GM21423 (cell line): ENCODE measurements around the gene DUS2.

Experiments used
- ATAC-seq: cut with Tn5 transposase; IDR thresholded peaks from one replicate; pipeline ENCODE4 v1.9.1; 2021; ENCODE audit warnings: mild to moderate bottlenecking, moderate library complexity; ENCODE audit not compliant: unreplicated experiment

Gene DUS2

DNA sequence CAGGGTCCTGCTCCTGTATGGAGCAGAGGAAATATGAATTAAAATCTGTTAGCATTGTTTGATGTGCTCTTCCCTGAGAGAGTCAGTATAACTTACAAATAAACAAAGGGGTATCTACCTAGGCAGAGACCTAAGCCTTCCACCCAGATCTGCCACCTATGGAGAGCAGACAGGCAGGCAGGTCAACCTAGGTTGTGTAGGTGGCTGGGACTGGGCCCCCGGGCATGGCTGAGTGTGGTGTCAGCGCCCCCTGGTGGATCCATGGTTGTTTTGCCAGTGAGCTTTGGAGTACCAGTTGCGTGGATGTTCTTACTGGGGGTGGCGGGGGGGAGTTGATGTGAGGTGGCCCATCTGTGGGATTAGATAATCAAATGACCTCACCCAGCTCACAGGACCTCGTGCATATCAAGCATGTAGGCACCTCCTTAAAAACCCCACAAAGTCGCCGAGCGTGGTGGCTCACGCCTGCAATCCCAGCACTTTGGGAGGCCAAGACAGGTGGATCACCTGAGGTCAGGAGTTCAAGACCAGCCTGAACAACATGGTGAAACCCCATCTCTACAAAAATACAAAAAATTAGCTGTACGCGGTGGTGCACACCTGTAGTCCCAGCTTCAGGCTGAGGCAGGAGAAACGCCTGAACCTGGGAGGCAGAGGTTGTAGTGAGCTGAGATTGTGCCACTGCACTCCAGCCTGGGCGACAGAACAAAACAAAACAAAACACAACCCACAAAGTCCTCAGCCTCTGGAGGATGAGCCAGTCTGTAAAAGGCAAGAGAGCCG lies 17.6 kb downstream of the DUS2 start:
- peak; percentile 75 for ATAC-seq

DNA sequence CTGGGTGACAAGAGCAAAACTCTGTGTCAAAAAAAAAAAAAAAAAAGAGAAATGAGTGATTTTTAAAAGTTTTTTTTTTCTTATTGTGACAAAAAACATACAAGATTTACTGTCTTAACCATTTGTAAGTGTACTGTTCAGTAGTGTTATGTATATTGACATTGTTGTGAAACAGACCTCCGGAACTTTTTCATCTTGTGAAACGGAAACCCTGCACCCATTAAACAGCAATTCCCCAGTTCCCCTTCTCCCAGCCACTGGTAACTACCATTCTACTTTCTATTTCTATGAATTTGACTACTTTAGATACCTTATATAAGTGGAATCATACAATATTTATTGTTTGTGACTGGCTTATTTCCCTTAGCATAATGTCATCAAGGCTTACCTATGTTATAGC lies 18.7 kb downstream of the DUS2 start:
- no peak for ATAC-seq

DNA sequence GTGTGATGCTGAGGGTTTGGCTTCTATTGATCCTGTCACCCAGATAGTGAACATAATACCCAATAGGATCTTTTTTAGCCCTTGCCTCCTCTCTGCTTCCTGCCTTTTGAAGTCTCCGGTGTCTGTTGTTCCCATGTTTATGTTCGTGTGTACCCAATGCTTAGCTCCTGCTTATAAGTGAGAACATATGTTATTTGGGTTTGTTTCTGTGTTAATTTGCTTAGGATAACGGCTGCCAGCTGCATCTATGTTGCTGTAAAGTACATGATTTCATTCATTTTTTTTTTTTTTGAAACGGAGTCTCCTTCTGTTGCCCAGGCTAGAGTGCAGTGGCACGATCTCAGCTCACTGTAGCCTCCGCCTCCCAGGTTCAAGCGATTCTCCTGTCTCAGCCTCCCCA lies 23.0 kb downstream of the DUS2 start:
- no peak for ATAC-seq

DNA sequence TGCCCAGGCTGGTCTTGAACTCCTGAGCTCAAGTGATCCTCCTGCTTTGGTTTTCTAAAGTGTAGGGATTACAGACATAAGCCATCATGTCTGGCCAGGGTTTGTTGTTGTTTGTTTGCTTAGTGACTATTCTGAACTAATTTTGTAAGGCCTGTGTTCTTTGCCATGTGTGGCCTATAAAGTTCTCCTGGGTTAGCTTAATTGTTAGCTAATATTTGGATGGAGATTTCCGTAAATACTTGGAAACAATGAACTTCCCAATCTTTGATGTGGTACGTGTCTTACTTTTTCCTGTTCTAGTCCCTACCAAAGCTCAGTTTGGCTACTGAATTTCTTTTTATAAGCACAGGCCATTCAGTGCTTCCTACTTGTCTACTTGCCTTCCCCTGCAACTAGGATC lies 24.9 kb downstream of the DUS2 start:
- ATAC-seq, result no peak

DNA sequence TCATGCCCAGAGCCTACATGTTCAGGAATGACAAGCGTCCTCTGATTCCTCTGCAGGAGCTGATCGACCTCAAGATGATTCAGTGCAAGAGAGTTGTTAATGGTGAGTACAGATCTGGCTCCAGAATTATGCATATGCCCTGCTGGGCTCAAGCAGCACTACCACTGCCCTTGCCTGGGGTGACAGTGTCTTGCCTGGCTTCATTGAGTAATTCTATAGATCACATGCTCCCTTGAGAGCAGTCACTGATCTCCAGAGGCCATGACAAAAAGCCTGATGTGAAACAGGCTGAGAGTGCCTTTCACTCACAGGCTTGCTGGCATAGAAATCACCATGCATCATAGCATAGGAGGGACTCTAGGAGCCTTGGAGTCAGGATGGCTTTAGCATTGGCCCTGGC lies 26.4 kb downstream of the DUS2 start:
- no peak for ATAC-seq

DNA sequence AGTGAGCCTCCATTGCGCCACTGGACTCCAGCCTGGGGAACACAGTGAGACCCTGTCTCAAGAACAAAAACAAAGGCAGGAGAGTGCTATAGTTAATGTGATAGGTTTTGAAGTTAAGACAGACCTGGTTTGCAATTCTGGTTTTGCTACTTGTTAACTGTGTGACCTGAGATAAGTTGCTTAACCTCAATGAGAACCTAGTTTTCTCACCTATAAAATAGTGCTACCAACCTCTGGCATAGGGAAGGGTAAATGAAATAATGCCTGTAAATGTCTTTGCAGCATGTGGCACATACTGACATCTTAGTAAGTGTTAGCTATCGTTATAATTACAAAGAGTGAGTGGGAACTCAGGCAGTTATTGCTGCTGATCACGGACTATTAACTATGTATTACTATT lies 32.3 kb downstream of the DUS2 start:
- ATAC-seq, result no peak

DNA sequence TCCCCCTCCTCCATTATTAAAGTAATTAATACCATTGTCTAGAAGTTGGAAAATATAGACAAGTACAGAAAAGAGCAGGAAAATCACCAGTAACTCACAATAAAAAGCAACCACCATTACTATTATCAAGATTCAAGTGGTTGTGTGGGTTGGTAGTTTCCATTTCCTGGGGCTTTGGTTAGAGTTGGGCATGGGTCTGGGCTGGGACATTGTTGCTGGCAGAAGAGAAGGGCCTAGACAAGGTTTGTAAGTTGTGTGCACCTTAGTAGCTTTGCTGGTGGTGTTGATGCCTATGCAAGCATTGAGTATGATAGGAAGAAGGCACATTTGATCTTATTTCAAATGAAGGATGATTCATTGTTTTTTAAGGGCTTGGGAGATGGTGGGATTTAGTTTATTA lies 36.7 kb downstream of the DUS2 start:
- ATAC-seq, result no peak

DNA sequence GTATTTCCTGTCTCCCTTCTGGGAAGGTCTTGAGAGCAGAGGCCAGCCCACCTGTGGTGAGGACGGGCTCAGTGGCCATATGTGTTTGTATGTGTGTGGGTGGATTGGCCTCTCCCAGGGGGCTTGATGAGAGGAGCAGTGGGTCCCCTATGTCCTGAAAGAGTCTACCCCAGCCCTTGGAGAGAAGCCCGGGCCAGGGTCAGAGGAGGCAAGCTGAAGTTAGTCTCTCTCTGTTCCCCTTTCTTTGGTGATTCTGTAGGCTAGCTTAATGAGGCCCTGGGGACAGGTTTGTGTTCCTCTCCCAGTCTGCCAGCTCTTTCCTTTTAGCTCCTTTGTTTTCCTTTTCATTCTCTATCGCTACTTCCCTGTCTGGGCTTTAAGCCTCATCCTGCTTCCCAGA lies 38.3 kb downstream of the DUS2 start:
- ATAC-seq, result no peak

DNA sequence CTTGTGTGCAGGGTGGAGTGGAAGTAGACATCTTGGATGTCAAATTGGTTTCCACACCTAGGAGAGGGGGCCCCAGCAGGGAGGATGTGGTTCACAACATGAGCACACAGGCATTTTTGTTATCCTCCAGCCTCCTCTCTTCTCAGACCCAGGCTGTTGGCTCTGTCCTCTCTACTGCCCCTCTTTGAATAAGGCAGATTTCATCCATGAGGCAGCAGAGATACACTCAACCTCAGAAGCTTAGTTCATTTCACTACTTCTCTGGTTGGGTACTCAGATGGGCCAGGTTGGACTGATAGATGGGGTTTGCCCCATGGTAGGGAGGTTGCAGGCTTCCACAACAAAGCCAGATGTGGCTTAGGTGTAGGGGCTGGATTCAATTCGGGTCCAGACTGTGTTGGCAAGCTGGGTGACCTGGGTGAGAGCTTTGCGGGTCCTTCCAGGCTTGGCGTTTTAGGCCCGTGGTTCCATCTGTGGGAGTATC lies 39.9 kb downstream of the DUS2 start:
- ATAC-seq, result no peak

DNA sequence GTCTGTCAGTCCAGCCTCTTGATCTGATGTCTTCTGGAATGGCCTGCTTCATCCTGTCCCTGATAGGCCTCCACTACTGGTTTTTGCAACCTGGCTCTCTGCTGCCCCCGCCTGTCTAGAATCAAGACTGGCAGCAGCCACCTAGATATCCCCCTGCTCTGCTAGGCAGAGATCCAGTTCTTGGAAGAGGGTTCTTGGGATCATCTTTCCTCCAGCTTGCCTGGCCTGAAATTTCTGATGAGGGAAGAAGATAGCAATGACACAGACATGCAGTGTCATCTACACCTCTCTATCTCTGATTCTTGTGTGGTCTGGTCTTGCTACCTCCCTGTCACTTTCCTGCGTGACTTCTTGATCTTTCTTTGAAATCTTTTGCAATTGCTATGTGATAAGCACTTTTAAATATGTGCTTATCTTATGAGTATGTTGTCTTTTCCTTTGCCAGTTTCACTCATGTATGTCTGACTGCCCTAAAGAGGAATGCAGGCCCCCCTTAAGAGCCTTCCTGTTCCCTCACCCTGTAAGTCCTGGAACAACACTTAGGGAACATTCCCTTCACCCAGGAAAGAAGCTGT lies 41.8 kb downstream of the DUS2 start:
- no peak for ATAC-seq

DNA sequence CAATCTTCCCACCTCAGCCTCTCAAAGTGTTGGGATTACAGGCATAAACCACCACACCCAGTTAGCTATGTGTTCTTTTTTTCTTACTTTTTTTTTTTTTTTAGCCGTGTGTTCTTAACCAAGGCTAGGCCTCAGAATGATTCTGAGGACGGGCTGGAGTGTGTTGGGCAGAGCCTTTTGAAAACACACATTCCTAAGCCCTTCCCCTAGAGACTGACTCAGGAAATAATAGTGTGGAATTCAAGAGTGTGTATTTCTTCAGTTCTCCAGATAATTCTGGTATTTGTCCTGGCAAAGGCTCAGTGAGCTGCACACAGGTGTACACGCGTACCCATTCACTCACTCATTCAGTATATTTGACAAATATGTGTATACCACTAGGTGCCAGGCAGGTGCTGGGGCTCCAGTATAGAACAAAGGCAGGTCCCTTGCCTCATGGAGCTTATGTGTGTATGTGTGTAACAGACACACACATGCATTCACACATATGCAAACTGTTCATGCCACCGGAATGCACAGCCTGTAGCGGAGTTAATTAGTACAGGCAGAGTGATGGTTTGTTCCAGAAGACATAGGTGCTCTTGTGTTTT lies 42.7 kb downstream of the DUS2 start:
- ATAC-seq, result no peak

DNA sequence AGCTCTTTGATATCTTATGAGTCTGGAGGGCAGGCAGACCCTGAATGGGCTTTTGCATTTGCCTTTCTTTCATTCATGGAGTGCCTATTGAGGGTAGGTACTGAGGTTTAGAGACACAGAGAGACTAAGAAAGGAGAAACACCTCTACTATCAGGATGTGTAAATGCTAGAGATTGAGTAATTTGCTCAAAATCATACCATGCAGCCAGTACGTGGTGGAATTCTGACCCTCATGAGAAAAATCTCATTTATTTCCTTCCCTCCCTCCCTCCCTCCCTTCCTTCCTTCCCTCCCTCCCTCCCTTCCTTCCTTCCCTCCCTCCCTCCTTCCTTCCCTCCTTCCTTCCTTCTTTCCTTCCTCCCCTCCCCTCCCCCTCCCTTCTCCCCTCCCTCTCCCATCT lies 43.7 kb downstream of the DUS2 start:
- no peak for ATAC-seq

DNA sequence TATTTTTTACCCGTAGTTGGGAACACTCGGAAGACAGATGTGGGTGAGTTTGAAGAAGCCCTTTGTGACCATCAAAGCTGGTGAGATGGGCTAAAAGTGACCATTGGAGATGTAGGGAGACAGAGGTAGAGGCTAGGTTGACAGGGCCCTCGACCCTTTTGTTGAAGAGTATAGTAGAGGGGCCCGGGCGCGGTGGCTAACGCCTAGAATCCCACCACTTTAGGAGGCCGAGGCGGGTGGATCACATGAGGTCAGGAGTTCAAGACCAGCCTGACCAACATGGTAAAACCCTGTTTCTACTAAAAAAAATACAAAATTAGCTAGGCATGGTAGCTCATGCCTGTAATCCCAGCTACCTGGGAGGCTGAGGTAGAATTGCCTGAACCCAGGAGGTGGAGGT lies 45.8 kb downstream of the DUS2 start:
- ATAC-seq, result no peak

DNA sequence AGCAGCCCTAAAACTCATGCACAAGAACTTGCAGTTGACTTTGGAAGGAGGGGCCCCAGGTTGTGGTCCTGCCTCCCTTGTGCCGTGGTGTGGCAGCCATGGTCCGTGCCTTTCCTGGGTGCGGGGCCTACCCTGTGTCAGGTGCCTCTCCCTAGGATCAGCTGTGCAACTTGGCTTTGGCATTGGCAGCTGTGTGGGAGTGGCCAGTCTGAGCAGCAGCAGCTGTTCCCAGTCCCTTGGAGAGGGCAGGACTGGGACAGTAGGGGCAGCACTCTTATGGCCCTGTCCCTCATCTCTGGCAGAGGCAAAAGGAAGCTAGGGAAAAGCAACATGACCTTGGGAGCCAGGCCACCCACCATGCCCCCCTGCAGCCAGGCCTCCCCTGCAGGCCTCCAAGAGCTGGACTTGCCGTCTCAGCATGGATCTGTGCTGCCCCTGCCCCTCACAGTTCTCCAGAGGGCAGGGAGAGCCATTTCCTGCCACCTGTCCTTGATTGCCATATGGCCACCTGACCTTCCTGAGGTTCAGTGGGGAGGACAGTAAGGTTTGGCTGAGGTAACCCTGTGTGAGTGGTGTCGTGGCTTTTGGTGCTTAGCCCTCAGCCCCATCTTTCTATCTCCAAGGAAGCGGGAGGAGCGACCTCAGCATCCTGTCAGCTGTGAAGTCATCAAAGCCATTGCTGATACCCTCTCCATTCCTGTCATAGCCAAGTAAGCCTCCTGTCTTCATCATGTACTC lies 46.6 kb downstream of the DUS2 start:
- no peak for ATAC-seq

DNA sequence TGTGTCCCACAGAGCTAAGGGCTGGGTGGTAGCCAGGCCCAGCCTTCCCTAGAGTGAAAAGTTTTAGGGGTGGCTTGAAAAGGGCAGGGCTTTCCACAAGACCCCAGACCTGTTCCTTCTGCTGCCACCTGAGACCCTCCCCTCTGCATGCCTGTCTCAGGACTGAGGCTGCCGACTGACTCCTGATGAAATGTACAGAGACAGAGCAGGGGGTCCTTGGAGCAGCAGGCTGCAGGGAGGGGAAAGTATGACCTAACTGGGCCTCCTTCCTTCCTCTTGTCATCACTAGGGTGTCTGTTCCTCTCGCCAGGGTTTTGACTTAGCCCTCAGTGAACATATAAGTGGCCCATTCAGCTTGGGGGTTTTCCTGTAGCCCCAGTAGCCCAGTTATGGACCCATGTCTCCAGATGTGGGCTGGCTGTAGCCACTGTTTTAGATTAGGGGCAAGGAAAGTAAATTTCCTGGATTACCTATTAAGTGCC lies 47.2 kb downstream of the DUS2 start:
- no peak for ATAC-seq

DNA sequence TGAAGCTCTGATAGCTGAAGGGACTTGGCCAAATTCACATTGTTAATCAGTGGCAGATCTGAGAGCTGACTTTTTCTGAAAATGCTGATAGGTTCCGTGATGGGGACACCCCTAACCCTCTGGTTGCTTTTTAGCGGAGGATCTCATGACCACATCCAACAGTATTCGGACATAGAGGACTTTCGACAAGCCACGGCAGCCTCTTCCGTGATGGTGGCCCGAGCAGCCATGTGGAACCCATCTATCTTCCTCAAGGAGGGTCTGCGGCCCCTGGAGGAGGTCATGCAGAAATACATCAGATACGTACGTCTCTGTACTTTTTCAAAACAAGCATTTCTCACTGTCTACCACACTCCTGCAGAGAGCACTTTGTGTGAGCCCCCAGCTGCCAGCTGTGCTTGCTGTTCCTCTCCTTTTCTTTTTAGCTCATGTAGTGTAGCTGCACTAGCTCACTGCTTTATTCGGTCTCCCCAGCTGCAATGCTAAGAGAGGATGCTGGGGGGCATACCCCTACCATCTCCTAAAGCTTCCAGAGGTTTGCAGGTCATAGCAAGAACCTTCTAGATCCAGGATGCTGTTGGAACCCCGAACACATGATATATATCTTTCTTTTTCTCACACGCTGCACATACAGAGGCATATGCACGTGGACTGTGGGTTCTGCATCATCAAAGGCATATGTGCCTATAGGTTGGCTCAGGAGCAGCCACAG lies 47.9 kb downstream of the DUS2 start:
- ATAC-seq, result peak; percentile 35

DNA sequence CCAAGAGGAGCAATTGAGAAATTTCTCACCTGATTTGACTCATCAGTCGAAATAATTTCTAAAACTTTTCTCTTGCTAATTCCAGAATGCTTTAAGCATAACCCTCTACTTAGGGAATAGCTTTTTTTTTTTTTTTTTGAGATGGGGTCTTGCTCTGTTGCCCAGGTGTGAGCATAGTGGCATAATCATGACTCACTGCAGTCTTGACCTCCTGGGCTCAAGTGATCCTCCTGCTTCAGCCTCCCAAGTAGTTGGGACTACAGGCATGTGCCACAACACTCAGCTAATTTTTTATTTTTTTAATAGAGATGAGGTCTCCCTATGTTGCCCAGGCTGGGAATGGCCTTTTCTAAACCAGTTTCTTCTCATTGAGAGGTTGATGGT lies 48.4 kb downstream of the DUS2 start:
- no peak for ATAC-seq

DNA sequence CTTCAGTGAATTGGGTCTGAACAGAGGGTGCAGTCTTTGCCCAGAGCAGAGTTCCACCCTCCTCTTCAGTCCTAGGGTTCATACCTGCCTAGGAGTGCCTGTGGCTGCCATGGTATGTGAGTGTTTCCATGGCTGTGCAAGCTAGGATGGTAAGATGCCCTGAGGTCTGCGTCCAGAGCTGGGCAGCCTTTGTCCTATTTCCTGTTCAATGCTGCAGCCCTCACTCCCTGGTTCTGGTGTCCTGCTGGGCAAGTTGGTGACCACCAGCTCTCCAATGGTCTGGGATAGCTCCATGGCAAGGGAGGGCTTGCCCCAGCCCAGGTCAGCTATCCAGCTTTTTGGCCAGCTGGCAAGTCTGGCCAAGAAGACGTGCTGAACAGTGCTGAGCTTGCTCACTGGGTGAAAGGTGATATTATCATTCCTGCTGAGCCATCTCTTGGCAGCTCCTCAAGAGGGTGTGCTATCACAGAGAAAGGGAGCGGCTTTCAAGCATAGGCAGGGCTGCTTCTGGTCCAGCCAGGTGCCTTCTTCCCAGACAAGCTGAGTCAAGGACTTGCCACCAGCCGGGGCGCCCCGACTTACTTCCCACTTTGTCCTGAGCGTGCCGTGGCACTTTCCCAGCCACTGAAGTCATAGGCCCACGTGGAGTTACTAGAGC lies 49.1 kb downstream of the DUS2 start:
- no peak for ATAC-seq

DNA sequence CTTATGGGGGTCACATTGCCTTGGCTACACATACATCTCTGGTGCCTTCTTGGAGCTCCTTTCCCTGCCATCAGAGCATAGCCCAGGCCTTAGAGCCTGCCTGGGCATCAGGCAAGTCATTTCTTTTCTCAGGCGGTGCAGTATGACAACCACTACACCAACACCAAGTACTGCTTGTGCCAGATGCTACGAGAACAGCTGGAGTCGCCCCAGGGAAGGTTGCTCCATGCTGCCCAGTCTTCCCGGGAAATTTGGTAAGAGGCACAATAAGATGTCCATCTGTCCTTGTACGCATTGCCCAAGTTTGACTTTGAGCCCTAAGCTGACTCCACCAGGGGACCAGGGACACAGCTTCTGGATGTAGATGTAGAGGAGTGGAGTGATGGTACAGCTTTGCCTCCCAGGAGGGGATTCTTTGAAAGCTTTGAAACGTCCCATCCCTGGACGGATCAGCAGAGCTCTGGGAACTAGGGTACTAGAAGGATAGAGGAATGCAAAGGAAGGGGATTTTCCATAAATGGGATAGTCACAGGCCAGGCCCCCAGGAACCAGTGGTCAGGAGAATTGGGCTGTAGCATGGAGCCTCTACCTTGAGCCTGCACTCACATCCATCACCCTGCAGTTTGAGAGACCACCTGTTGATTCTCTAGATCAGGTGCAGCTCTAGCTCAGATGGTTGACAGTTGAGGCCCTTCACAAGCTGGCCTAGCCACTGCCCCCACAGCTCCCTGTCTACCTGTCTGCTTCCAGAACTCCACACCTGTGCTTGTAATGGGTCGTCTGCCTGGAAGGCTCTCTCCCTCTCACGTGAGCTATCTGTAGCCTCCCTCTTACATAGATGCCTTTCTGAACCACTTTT lies 51.0 kb downstream of the DUS2 start:
- ATAC-seq, result peak; percentile 2
